DOHH2 (cell line): ENCODE data around the gene COTL1.

Source experiments
- EZH2phosphoT487 ChIP-seq: fragments of 200-600 bp; sonication (generic); IDR thresholded peaks from 2 replicates; pipeline ENCODE4 v1.6.1; 2017; ENCODE audit warnings: borderline replicate concordance, mild to moderate bottlenecking, antibody characterized with exemption, low read length, moderate library complexity, mixed read lengths
- TF ChIP-seq, protein P1 (sequence below): fragments of 200-600 bp; sonication (generic); IDR thresholded peaks from one replicate; pipeline ENCODE4 v1.5.1; 2014; ENCODE audit warnings: antibody characterized with exemption, mild to moderate bottlenecking, low read depth, low read length; ENCODE audit not compliant: poor library complexity, severe bottlenecking

DNA sequence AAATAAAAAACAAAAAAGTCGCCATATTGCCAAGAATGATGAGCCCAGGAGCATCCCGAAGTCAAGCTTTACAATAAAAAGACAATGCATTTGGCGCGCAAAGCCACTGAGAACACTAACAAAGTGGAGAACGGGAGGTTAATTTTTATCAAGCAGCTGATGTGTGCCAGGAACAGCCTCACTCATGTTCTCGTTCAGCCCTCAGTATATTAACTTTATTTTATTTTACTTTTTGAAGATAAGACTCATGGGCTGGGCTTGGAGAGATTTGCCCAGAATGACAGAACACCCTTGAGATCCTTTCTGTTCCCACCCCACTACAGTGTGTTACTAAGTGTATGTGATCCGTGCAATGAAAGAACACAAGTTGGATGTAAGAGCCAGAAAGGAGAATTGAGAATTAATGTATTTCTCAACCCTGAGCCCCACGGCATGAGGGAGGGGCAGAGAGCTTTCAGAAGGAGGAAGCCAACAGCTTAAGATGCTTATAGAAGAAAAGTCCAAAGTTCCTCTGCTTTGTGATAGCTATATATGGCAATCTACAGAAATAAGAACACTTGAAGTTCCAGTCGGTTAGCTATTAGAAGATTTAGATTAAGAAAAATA is 48.4 kb downstream of the COTL1 start:
- TF ChIP-seq, protein P1, sequence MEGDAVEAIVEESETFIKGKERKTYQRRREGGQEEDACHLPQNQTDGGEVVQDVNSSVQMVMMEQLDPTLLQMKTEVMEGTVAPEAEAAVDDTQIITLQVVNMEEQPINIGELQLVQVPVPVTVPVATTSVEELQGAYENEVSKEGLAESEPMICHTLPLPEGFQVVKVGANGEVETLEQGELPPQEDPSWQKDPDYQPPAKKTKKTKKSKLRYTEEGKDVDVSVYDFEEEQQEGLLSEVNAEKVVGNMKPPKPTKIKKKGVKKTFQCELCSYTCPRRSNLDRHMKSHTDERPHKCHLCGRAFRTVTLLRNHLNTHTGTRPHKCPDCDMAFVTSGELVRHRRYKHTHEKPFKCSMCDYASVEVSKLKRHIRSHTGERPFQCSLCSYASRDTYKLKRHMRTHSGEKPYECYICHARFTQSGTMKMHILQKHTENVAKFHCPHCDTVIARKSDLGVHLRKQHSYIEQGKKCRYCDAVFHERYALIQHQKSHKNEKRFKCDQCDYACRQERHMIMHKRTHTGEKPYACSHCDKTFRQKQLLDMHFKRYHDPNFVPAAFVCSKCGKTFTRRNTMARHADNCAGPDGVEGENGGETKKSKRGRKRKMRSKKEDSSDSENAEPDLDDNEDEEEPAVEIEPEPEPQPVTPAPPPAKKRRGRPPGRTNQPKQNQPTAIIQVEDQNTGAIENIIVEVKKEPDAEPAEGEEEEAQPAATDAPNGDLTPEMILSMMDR, result no peak
- no peak for TF ChIP-seq EZH2phosphoT487
